Ramos (cell line): Measurements from ENCODE around the gene HSPB8.

Experiments used
- in situ Hi-C: fragments of 300-500 bp; cut with MboI; formaldehyde crosslinking; loops from one replicate; pipeline ENCODE4 v1.14.3; 2022; ENCODE audit warnings: low sequenced_read_pairs; ENCODE audit not compliant: unreplicated experiment

The HSPB8 gene, protein sequence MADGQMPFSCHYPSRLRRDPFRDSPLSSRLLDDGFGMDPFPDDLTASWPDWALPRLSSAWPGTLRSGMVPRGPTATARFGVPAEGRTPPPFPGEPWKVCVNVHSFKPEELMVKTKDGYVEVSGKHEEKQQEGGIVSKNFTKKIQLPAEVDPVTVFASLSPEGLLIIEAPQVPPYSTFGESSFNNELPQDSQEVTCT

DNA sequence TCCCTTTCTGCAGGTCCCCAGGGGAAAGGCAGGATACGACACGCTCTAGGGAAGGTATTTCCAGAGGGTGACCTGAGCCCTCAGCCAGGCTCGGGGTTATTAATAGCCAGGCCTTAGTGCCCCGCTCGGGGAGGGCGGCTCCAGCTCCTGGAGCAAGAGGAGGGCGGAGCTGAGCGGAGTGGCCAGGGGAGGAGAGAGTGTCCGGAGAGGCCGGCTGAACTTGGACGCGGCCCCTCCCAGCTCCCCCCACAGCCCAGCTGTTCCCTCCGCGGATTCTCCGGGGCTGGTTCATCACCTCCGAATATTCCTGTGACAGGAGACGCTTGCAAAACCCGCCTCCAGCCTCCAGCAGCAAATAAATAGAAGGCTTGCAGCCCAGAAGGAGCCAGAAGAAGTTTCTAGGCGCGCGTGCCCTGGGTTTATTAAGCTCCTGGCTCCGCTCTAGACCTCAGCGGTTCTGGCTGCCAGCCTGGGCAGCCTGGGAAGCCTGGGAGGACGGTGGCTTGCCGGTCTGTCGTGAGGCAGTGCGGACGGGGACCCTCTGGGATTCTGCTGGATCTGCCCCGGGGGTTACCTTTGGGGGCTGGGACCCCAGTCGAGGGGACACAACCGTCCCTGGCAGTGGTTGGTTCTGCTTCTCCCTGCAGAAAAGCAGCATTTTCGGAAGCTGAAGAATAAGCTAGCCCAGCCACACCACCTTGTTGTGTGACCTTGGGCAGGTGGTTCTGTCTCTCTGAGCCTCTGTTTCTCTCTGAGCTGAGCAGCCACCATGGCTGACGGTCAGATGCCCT is at the start of gene HSPB8:
Gene HSPB8, plus strand, starts transcription at position 388 of the 791 bp plus-strand sequence. Its CDS starts 382 bp downstream, at position 770.
- in situ Hi-C loops: no loop called here

DNA sequence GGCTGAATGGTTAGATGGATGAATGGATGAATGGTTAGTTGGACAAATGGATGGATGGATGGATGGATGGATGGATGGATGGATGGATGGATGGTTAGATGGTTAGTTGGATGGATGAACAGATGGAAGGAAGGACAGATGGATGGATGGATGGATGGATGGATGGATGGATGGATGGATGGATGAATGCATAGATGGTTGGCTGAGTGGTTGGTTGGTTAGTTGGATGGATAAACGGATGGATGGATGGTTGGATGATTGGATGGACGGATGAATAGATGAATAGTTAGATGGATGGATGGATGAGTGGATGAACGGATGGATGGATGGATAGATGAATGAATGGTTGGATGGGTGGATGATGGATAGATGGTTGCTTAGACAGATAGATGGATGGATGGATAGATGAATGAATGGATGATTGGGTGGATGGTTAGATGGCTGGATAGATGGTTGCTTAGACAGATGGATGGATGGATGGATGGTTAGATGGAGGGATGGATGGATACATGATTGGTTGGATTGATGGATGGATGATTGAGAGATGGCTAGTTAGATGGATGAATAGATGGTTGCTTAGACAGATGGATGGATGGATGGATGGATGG is 48.8 kb upstream of the HSPB8 start:
- in situ Hi-C loops: no loop called here

DNA sequence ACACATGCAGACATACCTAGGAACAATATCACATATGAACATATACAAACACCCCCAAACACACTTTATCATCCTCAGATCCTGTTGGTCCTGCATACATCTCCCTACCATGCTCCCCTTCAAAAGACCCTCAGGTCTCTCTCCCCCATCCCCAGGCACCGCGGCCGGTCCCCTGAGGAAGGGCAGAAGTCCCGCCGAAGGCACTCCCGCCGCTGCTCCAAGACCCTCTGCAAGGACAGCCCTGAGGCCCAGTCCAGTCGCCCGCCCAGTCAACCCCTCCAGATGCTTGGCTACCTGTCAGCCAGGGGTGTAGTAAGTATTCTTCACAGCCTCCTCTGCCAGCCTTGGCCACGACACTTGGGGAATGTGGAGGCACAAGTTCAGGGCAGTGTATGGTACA is 48.2 kb upstream of the HSPB8 start:
- in situ Hi-C loops: no loop called here

DNA sequence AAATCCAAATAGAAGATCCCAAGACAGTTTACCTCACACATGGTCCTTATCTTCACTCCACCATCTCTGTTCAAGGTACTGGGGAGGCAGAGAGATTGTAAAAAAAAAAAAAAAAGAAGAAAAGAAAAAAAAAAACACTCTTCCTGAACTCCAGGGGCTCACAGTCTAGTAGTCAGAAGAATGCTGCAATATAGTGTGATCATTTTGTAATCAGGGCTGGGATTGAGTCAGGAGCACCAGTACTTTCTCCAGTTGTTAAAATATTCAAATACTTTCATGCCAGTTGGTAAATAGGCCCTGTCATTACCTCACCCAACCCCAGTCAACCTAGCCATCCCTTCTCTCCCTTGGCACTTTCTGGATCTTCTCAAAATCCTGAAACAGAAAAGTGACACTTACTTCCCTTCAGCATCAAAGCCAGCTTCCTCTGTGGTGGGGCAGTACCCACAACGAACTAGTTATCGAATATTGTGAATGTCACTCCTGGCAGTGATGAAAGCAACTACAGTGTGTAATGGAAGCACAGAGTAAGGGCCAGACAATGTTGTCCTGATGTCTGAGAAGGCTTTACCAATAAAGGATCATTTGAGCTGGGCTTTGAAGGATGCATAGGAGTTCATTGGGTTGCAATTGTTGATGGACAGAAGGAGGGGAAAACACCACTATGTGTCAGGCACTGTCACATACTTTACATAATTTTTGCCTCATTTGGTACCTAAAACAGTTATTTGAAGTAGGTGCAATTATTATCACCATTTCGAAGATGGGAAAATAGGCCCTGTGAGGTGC is 44.3 kb upstream of the HSPB8 start:
- in situ Hi-C loops: no loop called here

DNA sequence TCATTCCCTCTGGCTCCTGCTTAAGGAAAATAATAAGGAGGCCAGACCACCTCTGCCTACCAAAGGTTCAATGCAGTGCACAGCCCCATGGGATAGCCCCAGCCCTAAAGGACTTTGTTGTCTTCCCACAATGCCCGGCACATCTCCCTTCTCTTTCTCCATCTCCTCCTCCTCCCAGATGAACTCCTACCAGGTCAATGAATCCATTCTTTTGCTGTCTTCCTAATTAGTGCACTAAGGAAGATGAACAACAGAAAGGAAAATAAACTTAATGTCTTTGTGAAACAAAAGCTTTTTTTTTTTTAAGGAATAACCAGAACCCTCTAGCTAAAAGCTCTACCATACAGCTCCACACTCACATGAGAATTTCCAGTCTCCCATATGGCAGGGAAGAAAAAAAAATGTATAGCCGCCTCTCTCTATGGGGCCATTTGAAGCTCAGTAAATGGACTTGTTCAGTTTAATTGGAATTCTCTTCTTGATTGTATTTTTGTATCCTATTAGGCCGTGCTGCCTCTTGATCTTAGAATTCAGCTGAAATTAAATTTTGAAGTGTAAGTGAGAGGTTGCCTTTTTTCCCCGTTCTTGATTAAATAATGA is 41.8 kb upstream of the HSPB8 start:
- in situ Hi-C loops: no loop called here

DNA sequence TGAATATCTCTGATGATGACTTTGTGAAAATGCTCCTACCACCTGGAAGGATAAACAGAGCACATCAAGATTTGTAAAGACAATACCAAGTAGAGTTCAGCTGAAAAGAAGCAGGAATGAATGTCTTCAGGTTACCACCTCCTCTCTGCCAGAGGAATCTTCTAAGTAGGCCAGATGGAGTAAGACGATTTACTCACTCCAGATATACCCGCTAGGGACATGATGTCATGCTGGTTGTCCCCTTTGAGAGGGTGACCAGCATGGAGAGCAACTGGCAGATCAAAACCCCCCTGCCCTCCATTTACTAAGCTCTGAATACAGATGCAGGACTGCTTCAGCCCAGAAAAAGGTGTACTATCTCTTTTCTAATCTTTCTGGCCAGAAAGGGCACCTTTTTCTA is 39.3 kb upstream of the HSPB8 start:
- in situ Hi-C loops: no loop called here

DNA sequence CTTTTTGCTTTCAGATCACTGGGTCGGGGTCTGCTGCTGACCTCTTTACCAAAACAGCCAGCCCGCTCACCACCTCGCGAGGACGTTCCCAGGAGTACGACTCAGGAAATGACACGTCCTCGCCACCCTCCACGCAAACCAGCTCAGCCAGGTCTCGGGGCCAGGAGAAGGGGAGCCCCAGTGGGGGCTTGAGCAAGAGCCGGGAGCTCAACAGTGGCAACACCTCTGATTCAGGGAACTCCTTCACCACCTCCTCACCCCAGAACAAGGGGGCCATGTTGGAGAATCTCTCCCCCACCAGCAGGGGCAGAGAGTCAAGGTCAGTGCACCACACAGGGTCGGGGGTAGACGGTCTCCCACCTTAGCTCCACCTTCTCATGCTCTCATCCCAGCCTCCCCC is 33.4 kb upstream of the HSPB8 start:
- in situ Hi-C loops: no loop called here

DNA sequence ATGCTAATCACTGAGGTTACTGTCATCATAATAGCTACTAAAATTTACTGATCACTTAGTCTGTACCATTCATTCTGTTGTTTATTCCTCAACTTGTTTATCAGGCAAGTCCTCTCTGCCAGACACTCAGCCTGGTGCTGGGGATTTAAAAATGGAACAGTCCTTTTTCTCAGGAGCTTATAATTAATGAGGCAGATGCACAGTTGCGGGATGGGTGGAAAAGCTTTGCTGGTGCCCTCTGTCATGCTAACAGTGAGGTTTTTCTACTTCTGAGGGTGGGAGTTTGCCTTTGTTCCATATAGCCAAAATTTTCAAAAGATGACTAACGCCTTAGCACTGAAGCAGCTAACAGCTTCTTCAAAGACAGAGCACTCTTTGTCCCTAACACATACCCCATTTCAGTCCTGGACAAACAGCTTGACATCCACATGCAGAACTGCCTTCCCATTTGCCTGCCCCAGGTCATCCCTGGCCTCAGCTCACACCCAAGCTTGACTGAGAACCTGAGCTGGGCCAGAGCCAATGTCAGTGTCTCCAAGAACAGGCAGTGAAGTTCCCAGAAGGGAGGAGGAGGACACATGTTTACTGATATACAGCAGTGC is 30.8 kb upstream of the HSPB8 start:
- in situ Hi-C loops: no loop called here

DNA sequence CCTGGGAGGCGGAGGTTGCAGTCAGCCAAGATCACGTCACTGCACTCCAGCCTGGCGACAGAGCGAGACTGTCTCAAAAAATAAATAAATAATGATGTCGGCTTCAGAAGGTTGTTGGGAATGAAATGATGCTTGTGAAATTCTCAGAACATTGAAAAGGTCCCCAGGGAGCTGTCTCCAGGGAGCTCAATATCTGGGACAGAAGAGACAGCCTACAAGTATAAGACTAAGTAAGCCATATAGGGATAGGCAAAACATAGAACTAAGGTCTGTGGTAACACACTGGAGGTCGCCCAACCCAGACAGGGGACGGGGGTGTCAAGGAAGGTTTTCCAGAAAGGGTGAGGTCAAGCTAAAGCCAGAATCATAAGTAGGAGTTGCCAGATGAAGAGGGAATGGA is 29.5 kb upstream of the HSPB8 start:
- in situ Hi-C loops: no loop called here

DNA sequence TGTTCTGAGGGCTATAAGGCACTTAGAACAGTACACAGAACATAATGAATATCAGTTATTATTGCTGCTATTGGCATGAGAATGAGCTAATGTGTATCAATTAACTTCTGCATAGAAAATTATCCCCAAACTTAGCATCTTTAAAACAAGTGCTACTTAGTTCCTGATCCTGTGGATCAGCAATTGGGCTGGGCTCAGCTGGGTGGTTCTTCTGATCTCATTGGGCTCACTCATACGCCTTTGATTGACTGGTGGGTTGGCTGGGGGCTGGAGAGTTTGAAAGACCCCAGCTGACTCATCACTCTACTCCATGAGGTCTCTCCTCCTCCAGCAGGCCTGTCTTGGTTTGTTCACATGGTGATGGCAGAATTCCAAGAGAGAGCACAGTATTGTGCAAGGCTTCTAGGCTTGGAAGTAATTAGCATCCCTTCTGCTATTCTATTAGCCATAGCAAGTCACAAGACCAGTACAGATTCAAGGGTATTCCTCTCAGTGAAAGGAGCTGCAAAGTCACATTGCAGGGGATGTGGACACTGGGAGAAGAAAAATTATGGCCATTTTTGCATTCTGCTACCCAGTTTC is 27.2 kb upstream of the HSPB8 start:
- in situ Hi-C loops: no loop called here

DNA sequence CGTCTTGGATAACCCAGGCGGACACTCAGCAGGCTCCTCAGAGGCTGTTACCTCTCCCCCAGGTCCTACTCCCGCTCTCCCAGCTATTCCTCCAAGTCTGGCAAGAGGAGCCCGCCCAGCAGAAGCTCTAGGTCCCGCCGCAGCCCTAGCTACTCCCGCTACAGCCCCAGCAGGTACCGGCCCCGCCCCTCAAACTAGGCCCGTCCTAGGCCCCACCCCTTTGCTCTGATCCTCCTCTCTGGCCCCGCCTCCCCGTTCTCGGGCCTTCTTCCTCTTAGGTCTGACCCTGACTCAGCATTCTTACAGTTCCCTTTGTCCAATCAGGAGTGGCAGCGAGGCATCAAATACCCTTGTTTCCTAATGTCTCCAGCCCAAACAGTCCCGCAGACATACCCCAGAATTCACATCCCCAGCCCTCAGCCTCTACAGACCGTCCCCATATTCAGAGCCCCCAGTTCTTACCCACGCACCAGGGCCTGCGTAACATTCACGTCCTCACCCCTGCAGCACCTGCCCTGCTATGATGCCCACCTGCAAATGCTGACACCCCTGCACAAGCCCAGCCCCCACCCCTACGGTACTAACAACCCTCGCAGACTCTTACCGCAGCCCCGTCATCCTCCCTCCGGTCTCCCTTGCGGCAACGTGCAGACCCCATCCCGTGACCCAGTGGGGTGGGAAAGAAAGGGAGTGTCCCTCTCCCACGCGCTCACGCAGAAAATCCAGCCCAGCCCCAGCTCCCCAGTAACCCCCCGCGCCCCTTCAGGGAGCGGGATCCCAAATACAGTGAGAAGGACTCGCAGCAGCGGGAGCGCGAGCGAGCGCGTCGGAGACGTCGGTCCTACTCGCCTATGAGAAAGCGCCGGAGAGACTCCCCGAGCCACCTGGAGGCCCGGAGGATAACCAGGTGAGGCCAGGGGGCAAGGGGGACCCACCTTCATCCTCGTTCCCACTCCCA is 25.0 kb upstream of the HSPB8 start:
- in situ Hi-C loops: no loop called here

DNA sequence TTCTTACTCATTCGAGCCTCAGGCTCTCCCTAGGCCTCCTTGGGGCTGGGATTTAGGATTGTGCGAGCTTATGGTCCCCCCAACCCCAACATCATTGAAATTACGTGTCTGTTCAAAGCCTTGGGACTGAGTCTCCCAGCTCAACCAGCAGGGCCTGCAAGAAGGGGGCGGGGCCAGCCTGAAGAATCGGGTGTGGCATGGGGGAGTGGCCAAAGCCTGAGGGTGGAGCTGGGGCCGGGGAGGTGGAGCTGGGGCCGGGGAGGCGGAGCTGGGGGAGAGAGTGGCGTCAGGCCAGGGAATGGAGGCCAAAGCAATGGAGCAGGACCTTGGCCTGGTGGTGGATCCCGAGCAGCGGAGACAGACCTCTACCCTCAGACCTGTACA is 24.3 kb upstream of the HSPB8 start:
- in situ Hi-C loops: no loop called here

DNA sequence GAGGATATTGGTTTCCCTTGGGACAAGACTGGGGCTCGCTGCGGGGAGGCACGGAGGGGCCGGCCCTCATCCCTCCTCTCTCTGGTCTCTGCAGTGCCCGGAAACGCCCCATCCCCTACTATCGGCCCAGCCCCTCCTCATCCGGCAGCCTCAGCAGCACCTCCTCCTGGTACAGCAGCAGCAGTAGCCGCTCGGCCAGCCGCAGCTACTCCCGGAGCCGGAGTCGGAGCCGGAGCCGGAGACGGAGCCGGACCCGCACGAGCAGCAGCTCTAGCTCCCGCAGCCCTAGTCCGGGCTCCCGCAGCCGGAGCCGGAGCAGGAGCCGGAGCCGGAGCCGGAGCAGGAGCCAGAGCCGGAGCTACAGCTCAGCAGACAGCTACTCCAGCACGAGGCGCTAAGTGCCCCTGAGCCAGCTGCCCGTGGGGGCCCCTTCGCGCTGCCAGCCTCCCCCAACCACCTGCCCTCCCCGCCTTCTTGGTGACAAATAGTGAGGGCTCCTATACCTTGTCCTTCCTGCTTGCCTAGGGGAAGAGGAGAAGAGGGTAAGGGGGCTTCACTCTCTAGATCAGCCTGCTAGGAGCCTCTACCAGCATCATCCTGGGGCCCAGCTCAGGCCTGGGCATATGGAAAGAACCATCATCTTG is 22.2 kb upstream of the HSPB8 start:
- in situ Hi-C loops: no loop called here

DNA sequence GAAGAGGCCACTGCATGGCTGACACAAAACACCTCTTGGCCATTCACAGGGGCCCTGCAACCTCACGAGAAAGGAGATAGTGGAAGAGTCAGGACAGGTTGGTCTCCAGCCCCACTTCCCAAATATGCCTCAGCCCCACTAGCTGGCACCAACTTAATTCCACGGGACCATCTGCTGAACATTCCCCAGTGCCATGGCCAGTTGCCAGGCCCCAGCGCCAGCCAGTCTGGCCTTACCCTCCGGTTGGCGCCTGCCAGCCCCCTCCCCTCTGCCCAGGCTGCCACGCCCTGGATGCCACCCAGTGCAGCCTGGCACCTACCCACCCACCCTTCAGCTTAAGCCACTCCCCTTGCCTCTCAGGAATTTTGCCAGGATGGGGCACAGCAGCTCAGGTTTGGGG is 21.2 kb upstream of the HSPB8 start:
- in situ Hi-C loops: no loop called here

DNA sequence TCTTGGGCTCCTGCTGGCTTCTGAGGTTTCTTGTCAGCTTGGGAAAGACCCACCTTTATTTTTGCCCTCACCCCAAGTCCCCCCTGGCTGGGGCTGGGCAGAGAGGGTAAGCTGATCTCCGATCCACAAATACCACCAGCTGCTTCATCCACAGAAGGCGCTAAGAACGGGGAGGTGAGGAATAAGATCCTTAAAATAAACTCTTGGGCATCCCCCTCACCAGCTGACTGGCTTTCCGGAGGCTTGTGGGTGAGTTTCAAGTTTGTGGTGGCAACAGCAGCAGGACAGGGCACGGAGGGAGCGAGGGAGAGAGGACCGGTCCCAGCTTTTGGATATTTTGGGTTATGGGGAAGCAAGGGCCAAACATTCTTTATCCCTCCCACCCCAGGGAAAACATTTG is 20.8 kb upstream of the HSPB8 start:
- in situ Hi-C loops: no loop called here

DNA sequence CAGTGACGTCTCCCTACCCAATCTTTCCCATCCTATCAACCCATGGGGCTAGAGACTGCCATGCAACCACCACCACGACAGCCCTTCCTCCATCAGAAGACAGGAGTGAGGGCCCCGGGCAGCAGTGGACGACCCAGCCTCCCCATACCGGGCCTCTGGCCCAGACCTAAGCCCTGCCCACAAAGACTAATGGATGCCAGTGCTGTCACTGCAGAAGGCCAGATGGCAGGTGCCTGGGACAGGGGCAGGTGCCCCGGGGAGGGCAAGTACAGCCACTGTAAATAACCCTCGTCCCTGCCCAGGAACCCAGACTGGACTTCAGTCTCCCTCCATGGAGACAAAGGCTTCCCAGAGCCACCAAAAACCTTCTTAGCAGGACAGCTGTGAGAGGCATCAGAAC is 20.3 kb upstream of the HSPB8 start:
- in situ Hi-C loops: no loop called here

DNA sequence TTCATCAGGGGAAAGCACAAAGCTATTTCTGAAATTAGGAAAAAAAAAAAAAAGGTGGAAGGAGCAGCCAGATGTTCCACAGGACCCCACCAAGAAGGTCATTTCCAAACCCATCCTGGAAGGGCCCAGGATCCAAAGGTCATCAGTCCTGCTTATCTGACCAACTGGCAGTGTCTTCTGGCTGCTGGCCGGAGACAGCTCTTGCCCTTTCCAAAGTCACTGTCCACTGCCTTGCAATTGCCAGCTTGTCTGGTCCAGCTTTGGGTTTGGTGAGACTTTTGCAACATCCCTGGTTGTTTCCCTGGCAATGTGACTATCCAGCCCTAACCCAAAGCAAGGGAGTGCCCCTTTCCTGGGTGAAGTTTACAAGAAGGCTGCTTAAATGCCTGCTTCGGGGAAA is 18.9 kb upstream of the HSPB8 start:
- in situ Hi-C loops: no loop called here

DNA sequence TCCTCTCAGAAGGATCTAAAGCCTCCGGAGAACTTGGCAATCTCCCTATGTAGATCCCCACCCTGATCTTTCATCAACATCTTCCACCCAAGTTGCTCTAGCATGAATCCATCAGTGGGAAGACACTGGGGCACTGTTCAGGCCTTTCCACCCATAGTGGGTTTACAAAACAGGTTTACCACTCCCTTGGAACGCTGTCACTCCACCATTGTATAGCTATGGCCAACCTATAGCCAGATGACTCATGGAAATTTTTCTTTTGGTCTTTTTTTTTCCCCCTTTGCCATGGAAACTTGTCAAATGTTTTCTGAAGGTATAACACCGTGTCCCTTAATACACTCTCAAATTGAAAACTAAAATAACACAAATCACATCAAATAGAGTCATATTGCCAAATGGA is 10.8 kb upstream of the HSPB8 start:
- in situ Hi-C loops: no loop called here
